Activated CD4-positive, CD25-positive, alpha-beta regulatory T cell treated with anti-CD3 and anti-CD28 coated beads, Interleukin-2, amount 50 U/mL, for 24 hours (primary cell): ENCODE measurements around the gene COL23A1.

Experiments used
- ATAC-seq, 2 donors: fragments of 150-1000 bp; cut with Tn5 transposase; one replicate each; pipeline ENCODE4 v1.10.0; 2021; ENCODE audit warnings: mild to moderate bottlenecking in 1 of 2, moderate library complexity in 1 of 2

Gene COL23A1

DNA sequence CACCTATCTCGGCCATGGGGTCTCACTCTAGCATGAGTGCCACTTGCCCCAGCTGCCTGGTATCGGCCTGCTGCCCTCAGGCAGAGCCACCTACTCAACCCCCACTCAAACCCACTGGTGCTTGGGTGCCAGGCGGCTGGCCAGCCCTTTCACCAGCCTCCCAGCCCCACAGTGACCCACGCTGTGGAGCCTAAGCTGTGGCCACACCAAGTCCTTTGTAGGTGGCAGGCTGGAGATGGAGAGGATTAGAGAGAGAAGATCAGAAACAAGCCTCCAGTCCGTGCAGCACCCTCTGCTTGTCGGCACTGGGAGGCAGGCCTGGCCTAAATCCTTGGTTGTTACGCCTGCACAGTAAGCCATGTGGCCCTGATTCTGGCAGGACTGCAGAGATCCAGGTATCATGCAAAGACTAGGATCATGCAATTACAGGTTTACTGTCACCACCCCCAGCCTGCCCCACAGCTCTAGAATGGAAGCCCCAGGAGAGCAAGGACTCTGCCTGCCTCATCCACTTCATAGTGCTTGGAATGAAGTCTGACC is 171.7 kb downstream of the COL23A1 start:
- no peak for ATAC-seq

DNA sequence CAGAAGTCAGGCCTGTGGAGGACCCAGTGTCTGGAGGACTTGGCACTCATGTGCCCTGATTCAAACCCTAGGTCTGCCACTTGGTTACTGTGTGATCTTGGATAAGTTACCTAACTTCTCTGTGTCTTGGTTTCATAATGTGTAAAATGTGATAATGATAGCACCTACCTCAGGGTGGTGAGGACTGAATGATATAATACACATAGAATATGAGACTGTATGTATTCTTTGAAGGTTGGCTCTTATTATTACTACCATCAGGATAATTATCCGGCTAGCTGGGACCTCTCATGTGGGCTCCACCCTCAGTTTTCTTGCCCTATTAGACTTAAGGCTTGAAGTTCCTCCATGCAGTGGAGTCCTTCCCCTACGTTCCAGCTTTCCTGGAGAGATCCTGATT is 172.2 kb downstream of the COL23A1 start:
- ATAC-seq: no peak

DNA sequence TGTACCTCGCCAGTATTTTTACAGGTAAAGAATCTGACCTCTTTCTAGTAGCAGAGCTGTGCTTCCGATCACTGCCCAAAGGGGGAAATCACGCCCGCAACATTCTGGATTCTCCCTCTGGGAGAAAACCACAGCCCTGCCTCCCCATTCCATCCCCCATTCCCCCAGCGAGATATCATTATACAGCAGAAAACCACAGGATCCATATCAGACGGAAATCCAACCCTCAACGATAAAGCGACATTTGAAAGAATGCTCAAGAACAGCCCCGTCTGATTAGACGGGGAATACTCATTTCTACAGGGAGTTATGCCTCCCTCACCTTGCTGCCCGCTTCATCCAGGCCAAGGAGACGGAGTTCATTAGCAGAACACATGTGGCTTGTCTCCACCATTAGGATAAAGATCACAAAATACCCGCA is 172.8 kb downstream of the COL23A1 start:
- ATAC-seq: no peak

DNA sequence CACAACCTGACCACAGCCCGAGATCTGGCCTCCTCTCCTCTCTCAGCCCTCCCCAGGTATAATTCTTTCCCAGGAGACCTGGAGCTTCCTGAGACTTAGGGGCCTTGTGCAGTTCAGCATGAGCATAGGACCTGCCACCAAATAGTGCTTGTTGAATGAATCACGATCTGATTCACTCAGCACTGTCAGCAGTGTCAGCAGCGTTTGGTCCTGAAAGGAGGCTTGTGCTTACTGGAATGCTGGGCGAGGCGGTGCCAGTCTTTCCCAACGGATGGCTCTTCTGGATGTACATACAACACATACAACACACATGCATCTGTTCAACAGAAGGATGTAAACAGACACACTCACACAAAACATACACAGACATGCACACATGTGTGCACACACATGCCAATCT is 173.3 kb downstream of the COL23A1 start:
- no peak for ATAC-seq

DNA sequence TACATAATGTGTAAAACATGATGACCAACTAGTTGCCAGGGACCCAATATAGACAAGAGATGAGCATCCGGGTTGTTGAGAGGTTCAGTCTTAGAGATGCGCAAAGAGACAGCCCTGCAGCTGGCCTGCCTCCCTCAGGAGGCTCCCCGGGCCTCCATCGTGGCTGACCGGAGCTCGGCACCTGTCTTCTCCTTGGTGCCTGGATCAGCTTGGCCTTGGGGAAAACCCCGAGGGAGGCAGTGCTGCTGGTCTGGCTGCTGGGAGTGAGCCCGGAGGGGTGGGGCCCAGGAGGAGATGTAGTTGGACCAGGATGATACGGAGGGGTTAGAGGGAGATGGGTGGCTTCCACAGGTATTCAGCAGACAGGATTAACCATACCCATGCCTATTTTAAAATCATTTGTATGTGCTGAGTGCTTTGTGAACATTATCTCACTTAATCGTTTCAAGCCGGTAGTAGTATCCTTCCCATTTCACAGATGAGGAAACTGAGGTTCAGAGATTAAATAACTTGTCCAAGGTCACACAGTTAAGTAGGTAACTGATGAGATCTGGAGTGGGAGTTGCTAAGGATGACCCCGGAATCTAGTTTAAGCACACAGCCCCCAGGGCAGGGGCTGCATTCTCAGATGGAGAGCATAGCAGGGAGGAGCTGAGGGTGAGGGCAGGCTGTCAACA is 173.8 kb downstream of the COL23A1 start:
- ATAC-seq: no peak

DNA sequence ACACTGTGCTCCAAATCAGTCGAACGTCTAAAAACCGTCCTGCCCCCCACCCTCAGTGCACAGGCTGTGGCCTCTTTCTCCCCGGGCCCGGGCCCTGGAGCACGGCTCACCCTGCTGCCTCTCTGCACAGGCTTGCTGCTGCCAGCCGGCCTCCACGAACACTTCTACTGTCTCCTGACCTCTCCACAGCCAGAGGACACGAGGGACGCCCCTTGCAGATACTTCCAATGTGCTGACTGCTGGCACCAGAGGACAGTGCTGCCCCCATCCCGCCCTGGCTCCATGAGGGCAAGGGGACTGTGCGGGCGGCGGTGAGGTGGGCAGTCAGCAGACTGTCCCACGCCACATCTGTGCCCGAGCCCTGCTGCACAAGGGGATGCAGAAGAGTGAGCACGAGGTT is 174.8 kb downstream of the COL23A1 start:
- no peak for ATAC-seq

DNA sequence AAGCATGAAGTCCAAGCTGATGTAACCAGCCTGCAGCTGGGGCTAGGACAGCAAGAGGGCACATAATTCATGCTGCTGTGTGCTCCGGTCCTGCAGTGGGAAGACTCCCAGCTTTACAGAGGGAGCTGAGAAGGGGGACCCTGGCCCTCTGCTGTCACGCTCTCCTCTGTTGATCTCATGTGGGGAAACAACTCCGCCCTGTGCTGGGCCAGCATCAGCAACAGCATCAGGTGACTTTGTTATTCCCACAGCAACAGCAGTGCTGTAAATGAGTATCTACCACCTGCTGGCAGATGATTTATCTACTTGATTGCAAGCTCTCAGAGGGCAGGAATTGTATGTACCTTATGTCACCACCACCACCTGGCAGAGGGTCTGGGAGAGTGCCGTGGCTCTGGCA is 176.2 kb downstream of the COL23A1 start:
- ATAC-seq: no peak

DNA sequence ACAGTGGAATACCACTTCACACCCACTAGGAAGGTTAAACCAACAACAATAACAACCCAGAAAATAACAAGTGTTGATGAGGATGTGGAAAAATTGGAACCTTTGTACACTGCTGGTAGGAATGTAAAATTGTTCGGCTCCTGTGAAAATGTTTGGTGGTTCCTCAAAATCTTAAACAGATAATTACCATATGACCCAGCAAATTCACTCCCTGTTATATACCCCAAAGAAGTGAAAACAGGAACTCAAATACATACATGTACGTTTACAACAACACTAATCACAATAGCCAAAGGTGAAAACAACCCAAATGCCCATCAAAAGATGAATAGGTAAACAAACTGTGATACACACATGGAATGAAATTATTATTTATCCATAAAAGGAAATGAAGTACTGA is 179.1 kb downstream of the COL23A1 start:
- no peak for ATAC-seq

DNA sequence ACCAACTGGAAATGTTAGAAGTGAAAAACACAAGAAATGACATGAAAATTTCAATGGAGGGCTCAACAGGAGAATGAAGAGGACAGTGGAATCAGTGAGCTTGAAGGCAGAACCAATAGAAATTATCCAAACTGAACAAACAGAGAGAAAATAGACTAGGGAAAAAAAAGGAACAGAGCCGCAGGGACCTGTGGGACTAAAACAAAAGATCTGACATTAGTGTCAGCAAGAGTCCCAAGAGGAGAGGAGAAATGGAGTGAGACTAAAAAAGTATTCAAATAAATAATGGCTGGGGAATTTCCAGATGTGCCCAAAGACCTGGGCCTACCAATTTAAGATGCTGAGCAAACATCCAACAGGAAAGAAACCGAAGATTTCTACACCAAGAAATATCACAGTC is 182.5 kb downstream of the COL23A1 start:
- no peak for ATAC-seq

DNA sequence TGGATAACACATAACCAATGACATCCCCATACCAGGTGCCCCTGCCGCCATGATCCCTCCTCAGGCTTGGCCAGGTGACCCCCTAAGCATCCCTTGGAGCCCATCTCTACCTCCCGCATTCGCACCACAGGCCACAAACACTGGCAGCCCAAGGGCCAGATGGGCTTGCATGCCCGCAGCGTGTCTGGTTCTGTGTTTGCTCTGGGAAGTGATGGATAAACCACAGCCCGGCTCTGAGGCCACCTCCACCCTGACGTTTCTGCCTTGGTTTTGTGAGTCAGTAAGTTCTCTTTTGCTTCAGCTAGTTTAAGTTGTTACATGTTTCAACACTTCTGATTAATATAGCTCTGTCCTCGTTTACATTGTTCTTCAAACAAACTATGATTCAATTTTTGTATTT is 185.2 kb downstream of the COL23A1 start:
- ATAC-seq: no peak

DNA sequence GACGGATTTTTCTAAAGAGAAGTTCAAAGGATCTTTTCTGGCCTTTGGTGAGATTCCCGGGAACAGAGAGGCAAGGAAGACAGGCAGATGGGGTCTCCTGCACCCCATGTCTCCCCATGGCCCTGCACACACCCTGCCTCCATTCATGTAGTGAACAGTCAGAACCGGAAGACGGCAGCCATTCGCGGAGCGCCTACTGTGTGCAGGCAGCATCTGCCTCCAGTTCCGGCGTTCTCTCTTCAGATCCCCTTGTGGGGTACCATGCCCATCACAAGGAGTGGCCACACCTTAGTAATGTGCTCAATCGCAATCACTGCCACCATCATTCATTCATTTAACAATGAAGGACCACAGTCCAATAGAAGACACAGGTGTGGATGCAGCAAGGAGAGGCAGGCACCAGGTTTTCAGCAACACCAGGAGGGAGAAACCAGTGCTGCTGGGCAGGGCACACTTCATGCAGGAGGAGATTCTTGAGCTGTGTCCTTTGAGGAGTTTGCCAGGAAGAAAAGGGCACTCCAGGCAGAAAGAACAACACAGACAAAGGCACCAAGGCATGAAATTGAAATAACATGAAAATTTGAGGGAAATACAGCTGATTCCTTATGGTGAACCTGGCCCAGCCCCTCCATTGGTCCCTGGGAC is 186.1 kb downstream of the COL23A1 start:
- ATAC-seq: no peak

DNA sequence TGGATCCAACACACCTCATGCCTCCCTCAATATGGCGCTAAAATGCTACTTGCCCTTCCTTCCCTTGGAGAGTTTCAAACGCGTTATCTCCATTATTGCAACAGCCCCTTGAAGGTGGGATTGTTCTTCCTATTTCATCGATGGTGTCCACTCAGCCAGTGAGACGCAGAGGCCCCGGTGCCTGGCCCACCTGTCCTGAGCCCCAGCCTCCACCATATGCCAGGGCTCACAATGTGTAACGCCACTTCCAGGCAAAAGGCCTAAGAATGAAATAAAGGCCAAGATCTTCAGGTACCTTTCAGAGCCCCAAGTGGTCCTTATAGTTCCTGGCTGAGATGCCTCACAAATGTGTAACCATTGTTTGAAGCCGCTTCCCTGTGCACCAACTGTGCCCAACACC is 186.8 kb downstream of the COL23A1 start:
- ATAC-seq: no peak

DNA sequence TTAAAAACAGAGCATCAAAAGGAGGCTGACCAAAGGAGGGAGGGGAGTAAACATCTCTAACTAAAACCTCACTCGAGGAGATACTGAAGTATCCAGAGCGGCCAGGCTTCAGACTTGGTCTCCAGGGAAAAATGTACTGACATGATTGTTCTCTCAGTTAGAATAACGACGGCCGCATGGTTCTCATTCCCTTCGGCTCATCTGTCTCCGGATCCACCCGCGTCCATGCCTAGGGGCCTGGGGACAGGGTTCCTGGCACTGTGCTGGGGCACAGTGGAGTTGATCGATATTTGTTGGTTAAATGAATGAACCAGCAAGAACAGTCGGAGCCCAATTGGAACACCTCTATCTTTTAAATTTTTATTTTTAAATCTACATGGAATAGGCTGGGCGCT is 190.5 kb downstream of the COL23A1 start:
- no peak for ATAC-seq

DNA sequence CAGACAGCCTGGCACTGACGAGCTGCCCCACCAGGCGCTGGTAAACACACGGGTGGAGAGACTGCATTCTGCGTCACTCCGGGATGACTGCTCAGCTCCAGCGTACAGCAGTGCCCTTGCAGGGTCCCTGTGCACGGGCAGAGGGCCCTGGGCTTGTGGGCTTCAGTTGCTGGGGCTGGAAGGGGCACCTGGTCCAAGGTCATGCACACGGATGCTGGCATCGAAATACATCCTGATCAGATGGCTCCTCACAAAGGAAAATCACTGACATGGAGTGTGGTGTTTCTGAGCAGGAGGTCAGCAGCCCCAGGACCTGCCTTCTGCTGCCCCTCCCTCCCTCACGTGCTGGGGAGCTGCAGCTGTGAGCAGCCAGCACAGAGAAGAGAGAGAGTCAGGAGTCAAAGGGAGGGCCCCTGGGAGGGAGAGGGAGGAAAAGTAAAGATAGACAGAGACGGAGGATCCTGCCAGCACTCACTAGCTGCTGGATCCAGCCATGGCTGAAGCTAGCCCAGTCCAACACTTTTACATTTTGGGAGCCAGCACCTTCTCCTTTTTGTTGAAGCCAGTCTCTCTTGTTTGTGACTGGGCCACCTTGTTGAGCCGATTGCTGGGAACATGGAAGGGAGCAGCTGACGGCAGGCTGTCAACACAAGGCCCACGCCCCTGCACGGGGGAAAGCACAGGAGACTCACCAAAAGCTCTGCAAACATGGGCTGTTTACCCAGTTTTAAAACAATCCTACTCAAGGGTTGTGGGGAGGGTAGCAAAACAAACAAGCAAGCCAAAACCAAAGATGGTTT is 191.1 kb downstream of the COL23A1 start:
- ATAC-seq: no peak

DNA sequence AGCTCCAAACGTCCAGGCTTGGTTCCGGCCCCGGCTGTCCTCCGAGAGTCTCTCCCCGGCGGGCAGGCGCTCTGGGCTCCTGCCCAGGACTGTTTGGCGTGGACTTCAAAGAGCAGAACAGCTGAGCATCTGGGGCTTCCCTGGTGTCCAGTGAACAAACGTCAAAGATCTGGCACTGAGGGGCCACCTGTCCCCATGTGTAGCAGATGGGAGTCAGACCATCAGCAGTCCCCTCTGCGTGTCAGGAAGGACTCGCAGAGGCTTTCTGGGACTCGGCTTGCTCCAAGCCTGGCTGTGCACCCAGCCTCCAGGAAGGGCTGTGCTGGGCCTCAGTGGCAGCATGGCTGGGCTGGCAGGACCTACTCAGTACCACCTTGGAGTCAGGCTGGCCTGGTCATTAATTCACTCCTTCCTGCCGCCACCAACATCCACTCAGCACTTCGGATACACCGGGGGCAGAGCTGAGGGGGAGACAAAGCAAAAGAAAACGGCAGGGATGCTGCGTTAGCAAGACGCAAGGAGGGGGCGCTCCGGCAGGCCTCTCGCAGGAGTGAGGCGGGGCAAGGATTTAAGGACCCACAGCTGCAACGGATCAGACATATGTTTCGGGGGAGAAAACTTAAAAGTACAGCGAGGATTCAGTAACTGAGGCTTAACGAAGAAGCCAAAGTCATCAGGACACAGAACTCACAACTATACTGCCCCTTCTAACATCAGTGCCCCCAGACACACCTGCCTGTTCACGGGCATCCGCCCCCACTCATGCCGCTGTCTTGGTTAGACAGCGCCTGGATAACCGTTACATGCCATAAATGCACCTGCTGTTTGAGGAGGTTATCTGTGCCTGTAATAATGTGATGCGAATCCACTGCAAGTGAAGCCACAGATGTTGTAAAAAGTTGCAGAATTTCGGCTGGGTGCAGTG is 193.1 kb downstream of the COL23A1 start:
- no peak for ATAC-seq

DNA sequence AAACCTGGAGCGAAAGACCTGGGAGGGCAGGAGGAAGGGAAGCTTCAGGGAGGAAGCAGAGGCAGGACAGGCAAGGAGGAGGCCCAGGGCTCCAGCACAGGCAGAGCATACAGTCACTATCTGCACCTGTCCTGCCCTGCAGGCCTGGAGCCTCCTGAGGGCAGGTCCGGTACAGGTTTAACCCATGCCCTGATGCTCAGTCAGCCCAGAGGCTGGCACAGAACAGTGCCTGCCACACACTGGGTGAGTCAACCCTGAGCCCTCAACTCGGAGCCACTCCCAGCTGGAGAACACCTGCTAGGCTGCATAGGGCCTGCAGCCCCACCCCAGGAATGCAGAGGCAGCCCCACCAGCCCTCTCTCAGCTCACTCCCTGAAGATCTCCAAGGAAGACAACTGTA is 196.1 kb downstream of the COL23A1 start:
- ATAC-seq: no peak

DNA sequence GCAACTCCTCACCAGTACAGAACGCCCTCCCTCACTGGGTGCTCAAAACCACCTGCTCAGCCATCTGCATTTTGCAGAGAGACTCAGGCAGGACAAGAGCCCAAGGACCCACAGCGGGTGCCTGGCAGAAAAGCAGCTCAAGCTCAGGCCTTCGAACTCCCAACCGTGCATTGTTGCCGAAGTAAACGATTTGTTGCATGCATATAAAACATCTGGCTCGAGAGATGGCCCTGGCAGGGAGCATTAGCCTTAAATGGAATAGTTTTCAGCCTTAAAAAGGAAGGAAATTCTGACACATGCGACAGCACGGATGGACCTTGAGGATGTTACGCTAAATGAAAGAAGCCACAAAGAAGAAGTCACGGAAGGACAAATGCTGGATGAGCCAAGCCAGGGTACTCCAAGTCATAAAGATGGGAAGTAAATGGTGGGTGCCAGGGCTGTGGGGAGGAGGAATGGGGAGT is 197.2 kb downstream of the COL23A1 start:
- ATAC-seq: no peak

DNA sequence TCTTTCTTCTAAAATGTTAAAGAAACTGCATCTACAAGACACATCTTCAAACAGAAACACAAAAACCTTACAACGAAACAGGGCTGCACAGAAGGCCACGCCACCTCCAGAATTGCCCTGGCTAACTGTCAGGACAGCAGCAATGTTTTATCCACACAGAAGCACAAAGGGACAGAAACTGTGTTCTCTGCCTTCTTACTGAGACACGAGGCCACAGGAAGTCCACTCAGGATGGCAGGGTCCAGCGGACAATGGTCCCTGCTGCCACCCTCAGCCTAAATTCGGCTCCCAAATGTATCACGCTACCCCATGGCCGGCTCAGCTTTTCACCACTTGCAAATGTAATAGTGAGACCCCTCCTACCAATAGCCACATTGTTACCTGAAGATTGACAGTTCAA is 197.8 kb downstream of the COL23A1 start:
- ATAC-seq: no peak

DNA sequence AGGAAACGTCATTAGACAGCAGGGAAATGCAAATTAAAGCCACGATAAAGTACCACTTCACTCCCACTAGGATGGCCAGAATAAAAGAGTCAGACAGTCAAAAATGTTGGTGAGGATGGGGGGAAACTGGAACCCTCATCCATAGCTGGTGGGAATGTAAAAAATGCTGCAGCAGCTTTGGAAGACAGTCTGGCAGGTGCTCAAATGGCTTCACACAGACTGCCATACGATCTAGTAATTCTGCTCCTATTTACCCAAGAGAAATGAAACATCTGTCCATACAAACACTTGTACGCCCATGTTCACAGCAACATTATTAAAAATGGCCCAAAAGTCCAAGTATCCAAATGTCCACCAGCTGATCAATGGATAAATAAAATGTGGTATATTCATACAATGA is 198.7 kb downstream of the COL23A1 start:
- no peak for ATAC-seq

DNA sequence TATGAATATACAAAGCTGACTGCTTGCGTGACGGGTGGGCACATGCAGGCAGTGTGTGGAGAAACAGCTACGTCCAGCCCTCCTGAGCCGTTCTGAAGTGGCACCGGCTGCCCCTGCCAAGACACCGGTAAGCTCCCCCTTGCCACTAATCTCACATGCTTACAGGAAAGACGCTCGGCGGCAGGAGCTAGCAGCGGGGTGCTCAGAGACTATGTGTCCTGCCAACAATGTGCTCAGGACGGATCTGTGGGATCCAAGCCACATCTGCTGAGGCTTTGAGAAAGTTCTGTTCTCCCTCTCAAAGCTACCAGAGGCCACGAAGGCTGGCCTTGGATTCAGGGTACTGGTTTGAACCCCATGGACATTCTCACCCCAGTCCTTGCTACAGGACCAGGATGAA is 200.4 kb downstream of the COL23A1 start:
- no peak for ATAC-seq

DNA sequence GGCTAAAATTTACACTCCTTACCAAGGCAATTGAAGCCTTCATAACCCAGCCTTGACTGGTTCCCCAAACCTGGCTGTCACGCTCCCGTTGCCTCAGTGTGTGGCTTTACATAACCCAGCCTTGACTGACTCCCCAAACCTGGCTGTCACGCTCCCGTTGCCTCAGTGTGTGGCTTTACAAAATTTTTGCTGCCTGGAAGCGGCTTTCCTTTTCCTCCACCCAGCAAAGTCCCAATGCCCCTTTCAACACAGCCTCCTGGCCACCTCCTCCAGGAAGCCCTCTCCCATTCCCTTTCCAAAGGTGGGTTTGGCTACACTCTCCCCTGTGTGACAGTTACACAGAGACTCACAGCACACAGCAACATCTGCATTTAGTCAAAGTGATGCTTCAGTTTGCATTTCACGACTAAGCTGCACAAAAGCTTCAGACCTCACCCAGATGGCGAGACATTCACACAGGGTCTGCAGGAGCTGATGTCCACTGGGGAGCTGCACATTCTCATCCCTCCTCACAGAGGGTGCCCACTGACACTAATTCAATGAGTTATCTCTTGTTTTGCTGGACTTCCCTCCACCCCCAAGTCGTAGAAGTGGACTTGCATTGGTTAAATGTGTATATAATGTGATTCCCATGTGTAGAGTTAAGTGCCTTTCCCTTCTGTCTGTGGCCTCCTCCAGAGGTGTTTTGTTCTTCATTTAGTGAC is 201.0 kb downstream of the COL23A1 start:
- no peak for ATAC-seq
